HG03571 (cell line): Measurements from ENCODE around the gene GNB2.
"Not testable (repeated sequence)": the region's sequence is repeated elsewhere in the genome, so short reads cannot be mapped to it uniquely, and the experiment has no call there.

ENCODE experiments used
- ATAC-seq: cut with Tn5 transposase; IDR thresholded peaks from one replicate; pipeline ENCODE4 v1.9.1; 2021; ENCODE audit not compliant: unreplicated experiment

Gene GNB2

DNA sequence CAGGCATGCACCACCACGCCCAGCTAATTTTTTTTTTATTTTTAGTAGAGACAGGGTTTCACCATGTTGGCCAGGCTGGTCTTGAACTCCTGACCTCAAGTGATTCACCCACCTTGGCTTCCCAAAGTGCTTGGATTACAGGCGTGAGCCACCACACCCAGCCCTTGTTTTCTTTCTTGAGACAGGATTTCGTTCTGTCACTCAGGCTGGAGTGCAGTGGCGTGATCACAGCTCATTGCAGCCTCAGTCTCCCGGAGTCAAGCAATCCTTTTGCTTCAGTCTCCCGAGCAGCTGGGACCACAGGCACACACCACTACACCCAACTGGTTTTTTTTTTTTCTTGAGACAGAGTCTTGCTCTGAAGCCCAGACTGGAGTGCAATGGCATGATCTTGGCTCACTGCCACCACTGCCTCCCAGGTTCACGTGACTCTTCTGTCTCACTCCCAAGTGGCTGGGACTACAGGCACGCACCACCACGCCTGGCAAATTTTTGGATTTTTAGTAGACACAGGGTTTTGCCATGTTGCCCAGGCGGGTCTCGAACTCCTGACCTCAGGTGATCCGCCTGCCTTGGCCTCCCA is 11.3 kb upstream of the GNB2 start:
- ATAC-seq = not testable (repeated sequence)

DNA sequence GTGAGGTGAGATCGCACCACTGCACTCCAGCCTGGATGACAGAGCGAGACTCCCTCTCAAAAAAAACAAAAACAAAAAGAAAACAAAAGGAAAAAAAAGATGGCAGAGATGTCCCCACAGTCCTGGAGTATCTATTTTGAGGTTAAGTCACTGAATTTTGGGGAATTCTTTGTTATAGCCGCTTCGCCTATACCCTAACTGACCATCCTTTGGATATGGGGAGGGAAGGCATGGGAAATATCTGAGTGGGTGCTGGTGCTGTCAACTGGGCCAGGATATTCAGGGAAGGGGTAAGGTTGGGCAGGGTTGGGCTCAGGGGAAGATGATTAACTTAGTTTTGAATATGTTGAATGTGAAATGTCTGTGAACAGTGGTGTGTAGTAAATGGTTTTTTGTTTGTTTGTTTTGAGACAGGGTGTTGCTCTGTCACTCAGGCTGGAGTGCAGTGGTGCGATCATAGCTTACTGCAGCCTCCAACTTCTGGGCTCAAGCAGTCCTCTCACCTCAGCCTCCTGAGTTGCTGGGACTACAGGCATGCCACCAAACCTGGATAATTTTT is 8.3 kb upstream of the GNB2 start:
- no peak for ATAC-seq

DNA sequence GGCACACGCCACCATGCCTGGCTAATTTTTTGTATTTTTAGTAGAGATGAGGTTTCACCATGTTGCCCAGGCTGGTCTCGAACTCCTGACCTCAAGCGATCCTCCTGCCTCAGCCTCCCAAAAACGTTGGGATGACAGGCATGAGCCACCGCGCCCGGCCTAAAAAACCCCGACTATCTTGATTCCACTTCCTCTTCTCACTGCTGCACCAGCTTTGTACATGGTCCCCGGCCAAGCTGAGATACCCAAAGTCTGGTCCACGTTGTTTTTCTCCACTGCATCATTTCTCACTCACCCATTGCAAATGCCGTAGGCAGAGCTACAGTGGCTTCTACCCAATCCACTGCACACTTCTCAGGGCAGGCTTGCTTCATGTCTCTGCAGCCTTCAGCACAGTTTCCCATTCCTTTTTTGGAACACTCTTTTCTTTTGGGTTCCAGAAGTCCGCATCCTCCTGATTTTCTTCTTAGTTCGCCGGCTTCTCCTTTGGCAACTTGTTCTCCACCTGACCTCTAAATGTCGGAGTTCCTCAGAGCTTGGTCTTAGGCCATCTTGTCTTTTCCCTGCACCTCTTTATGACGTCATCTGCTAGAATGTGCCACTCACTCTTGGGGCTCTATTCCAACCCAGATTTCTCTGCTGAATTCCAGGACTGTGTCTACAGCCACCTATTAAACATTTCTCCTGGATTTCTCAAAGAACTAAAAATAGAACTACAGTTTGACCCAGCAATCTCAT is 6.0 kb upstream of the GNB2 start:
- ATAC-seq = no peak

DNA sequence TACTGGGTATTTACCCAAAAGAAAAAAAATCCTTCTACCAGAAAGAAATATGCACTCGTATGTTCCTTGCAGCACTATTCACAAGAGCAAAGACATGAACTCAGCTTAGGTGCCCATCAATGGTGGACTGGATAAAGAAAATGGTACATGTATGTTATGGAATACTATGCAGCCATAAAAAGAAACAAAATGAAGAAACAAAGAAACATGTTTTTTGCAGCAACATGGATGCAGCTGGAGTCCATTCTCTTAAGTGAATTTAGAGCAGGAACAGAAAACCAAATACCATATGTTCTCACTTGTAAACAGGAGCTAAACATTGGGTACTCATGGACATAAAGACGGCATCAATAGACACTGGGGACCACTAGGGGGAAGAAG is 5.5 kb upstream of the GNB2 start:
- no peak for ATAC-seq

DNA sequence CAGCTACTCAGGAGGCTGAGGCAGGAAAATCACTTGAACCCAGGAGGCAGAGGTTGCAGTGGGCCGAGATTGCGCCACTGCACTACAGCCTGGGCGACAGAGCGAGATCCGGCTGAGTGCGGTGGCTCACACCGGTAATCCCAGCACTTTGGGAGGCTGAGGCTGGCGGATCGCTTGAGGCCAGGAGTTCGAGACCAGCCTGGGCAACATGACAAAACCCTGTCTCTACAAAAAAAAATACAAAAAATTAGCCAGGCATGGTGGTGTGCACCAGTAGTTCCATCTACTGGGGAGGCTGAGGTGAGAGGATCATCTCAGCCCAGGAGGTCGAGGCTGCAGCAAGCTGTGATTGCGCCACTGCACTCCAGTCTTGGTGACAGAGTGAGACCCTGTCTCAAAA is 4.4 kb upstream of the GNB2 start:
- not testable (repeated sequence) for ATAC-seq

DNA sequence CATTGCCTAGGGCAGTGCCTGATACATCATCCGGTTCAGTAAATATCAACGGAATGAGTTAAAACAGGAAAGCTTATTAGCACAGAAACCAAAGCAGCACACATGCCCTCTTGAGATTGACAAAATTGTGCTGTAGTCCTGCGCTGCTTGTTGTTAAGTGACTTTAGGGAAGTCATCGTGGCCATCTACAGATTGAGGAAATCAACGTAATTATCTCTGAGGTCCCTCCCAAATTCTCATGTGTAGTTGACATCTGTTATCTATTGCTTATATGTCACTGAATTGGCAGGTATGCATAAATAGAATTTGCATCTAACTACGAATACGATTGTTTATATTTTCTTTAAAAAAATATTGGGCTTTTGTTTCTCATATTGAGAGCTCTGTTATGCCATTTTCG is 3.5 kb upstream of the GNB2 start:
- ATAC-seq = no peak

DNA sequence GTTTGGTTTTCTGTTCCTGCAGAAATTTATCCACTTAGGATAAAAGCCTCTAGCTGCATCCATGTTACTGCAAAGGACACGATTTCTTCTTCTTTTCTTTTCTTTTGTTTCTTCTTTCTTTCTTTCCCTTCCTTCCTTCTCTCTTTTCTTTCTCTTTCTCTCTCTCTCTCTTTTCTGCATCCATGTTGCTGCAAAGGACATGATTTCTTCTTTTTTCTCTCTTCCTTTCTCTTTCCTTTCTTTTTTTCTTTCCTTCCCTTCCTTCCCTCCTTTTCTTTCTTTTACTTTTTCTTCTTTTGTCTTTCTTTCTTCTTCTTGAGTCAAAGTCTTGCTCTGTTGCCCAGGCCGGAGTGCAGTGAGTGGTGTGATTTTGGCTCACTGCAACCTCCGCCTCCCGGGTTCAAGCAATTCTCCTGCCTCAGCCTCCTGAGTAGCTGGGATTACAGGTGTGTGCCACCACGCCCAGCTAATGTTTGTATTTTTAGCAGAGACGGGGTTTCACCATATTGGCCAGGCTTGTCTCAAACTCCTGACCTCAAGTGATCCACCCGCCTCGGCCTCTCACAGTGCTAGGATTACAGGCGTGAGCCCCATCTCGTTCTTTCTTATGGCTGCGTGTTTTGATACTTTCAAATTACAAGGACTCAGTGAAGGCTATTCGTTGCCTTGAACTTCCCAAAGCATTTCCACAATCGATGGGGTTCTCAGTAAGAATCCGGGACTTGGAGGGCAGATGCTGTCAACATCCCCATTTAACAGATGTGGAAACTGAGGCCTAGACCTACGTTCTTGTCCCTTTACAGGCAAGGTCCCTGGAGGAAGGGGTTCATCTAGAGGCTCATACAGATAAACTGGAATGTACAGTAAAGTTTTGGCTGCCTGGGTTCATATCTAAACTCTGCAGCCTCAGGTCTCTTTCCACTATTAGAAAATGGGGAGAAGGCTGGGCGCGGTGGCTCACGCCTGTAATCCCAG is 1.9 kb upstream of the GNB2 start:
- no peak for ATAC-seq

DNA sequence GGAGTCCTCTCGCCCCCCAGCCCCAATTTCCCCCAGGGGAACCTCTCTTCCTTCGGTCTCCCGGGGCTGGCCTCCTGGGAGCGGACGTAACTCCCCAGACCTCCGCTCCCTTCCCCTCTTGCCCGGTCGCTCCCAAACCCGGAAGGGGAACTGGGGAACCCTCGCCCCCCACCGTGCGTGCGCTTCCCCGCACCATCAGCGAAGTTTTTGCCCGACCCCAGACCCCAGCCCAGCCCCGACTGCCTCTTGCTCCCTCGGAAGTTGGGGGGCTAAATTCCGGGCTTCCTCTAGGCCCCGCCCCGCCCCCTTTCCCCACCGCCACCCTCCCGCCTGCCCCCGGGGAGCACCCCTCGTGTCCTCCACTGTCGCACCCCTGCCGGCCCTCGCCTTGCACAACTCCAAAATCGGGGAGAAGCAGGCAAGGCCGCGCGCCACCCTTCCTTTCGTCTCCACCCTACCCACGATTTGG is 436 bp downstream of the GNB2 start:
- ATAC-seq = no peak

DNA sequence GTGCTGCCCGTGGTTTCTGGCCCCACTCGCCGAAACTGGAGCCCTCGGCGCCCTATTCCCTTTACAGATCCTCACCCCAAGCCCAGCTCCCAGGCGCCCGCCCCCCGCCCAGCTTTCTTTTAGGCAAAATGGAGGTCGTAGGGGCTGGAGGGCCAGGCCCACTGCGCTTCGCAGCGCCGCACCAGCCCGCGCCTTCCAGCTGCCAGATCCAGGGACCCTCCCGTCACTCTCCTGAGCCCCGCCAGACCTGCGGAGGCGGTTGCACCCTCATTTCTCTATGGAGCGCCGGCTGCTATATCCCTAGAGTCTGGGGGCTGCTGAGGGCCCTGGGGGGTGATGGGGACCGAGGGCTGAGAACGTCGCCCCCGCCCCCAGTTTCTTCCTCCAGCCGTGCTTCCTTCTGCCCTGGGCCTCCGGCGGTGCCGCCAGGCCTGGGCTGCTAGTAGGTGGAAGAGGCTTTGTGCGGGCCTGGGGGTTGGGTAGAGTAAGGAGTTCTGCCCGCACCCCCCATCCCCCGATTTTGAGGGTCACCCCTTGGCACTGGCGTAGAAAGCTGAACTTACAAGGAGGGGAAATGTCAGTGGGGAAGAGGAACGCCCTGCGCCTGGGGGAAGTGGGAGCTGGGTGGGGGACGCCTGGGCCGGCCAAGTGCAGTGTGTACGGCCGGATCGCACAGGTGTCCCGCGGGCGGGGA is 1.0 kb downstream of the GNB2 start:
- no peak for ATAC-seq

DNA sequence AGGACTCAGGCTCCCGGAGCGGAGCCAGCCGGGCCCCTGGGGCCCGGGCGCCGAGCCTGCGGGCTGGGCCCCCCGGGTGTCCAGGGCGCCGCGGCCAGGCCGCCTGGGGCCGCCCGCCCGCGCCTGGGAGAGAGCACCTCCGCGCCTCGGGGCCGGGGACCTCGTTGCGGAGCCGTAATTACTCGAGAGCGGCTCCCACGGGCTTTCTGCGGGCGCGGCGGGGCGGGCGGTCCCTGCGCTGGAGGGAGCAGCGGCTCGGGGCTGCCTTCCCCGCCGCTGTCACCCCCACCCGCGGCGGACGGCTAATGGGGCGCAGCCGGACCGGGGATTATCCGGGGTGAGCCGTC is 1.5 kb downstream of the GNB2 start:
- no peak for ATAC-seq

DNA sequence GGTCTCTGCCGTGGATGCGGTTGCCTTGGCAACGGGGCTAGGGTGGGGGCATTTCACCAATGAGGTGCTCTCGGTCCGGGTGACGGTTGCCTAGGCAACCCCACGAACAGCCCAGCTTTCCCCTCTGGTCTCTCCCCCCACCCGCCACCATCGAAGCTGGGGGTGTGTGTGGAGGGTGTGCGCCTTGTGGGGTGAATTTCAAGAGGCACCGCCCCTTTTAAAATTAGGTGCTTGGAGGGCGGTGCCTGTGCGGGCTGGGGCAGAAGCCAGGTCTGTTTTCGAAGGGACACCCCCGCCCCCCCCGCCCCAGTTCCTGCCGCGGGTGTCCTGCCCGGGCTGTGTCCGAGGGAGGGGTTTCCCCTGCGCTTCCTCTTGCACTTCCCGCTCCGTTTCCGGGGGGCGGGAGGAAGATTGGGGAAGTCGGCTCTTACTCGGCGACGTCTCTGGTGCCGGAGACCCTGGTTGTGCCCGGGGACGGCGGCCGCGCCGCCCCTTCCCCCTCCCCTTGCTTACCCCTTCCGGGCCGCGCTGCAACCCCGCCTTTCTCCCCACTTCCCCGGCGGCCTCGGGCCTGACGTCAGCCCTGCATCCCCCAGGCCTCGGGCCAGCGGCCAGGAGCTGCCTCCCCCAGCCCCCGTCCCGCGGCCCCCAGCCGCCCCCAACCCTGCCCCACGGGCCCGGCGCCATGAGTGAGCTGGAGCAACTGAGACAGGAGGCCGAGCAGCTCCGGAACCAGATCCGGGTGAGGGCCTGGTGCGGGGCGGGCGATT is 2.2 kb downstream of the GNB2 start:
- no peak for ATAC-seq

DNA sequence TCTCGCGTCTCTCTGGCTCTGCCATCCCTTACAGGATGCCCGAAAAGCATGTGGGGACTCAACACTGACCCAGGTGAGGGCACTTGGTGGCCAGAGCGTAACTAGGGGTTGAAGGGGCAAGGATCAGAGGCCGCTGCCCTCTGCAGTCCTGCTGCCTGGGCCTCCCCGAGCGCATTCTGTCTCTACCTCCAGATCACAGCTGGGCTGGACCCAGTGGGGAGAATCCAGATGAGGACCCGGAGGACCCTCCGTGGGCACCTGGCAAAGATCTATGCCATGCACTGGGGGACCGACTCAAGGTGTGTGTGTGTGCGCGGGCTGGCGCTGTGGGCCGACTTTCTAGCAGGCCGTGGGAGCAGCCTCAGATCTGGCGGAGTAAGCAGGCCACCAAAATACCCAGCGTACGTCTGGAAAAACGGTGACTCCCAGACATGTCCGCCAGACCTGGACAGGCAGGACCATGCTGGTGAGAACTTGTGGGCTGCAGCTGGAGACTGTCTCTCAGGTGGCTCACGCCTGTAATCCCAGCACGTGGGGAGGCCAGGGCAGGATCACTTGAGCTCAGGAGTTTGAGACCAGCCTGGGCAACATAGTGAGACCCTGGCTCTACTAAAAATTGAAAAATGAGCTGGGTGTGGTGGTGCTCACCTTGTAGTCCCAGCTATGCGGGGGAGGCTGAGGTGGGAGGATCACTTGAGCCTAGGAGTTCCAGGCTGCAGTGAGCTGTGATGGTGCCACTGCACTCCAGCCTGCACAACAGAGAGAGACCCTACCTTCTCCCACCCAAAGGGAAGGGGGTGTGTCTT is 3.2 kb downstream of the GNB2 start:
- ATAC-seq = no peak

DNA sequence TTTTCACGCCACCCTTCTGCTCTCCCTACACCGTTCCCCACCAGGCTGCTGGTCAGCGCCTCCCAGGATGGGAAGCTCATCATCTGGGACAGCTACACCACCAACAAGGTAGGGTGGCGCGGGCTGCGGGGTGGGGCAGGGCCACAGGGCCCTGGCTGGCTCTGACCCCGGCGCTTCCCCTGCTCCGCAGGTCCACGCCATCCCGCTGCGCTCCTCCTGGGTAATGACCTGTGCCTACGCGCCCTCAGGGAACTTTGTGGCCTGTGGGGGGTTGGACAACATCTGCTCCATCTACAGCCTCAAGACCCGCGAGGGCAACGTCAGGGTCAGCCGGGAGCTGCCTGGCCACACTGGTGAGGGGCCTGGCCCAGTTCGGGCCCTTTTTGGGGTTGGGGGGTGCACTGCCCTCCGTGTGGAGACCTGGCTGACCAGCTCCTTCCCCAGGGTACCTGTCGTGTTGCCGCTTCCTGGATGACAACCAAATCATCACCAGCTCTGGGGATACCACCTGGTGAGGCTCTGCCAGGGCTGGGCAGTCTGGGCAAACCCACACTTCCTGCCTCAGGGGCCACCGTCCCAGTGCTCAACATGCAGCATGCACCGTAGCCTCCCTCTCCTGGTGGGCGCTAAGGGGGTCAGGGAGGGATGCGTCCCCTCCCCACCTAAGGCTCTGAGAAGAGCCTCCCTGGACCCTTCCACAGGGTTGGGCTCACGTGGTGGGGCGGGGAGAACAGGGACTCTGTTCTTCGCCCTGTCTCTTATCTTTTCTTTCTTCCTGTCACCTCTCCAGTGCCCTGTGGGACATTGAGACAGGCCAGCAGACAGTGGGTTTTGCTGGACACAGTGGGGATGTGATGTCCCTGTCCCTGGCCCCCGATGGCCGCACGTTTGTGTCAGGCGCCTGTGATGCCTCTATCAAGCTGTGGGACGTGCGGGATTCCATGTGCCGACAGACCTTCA is 4.0 kb downstream of the GNB2 start:
- no peak for ATAC-seq

DNA sequence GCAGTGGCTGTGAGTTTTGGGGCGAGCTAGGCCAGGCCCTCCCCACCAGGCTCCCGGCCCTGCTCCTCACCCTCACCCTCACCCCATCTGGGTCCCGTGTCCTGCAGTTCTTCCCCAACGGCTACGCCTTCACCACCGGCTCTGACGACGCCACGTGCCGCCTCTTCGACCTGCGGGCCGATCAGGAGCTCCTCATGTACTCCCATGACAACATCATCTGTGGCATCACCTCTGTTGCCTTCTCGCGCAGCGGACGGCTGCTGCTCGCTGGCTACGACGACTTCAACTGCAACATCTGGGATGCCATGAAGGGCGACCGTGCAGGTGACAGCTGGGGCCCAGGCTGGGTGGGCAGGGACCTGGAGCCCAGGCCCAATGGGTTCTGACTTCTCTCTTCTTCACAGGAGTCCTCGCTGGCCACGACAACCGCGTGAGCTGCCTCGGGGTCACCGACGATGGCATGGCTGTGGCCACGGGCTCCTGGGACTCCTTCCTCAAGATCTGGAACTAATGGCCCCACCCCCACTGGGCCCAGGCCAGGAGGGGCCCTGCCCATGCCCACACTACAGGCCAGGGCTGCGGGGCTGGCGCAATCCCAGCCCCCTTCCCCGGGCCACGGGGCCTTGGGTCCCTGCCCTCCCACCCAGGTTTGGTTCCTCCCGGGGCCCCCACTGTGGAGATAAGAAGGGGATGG is 4.9 kb downstream of the GNB2 start:
- ATAC-seq = no peak

DNA sequence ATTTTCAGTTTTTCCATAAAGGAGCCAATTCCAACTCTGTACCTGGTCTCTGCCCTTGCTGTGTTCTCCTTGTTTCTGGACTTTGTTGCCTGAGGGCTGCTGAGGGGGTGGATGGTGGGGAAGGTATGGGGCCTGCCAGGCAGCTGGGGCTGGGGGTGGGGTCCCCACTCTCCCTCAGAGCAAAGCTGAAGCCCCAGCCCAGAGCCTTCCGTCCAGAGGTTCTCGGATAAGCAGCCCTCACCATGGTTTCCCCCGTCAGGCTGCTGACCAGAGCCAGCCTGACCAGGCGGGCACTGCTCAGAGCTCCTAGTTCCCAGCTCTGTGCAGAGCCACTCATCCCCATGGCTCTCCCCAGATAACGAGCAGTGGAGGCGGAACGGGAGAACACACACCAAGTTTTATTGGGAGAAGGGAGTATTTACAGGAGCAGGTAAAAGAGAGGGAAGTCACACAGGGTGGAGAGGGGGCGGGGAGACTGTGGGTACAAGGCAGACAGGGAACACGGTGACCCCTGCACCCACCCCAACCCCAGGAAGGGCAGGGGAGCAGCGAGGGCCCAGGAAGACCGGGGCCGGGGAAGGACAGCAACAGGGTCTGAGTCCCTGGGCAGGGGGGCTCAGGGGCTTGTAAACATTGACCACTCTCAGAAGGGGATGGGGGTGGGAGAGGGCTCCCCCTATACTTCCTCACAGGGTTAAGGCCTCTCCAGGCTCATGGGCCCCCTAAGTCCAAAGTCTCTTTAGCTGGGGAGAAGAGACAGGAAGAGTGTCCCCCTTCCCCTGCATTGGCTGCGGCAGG is 5.8 kb downstream of the GNB2 start:
- no peak for ATAC-seq

DNA sequence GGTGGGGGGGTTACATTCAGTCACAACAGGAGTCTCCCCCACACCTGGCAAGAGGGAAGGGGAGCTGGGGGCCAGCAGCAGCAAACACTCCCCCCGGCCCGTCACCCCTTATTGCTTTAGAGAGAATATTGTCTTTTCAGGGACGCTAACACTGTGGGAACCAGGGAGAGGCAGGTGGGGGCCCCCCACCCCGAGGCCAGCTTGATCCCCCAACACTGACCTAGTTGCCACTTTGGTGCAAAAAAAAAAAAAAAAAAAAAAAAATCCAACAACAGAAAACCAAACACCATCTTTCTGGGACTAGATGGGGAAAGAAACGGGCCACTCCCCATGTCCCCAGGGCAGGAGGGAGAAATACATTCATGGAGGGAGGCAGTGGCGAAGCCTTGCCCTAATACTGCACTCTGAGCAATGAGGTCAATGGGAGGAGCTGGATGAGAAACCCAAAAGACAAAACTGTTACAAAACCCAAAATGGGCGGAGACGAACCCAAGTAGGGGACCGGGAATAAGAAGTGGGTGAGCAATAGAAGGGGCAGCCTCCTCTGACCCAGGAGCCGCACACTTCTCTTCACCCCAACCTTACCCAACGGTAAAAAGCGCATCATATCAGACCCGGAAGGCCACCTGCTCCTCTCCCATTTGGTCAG is 6.5 kb downstream of the GNB2 start:
- no peak for ATAC-seq
